GM12864 (cell line): ENCODE measurements around the gene AGTR2.
"Not testable (repeated sequence)": the region's sequence is repeated elsewhere in the genome, so short reads cannot be mapped to it uniquely, and the experiment has no call there.

Experiments
- DNase-seq: peaks from one replicate; pipeline ENCODE4 v3.0.0-alpha.2; 2011; ENCODE audit warnings: low read depth
- H3K4me3 ChIP-seq: 2 replicates; pipeline ENCODE4 v1.5.1; 2011; ENCODE audit warnings: mild to moderate bottlenecking, low read depth, low read length, control low read depth
- CTCF ChIP-seq: IDR thresholded peaks from 2 replicates; pipeline ENCODE4 v1.5.1; 2011; ENCODE audit warnings: low read depth, mild to moderate bottlenecking, moderate library complexity, low read length, control low read depth, inconsistent platforms; ENCODE audit errors: missing control alignments

AGTR2 gene

GRCh38 chrX:116170511-116170910, at the start of gene AGTR2:
Gene AGTR2, plus strand, starts transcription at chrX:116170744. Its CDS starts 1,537 bp downstream, at chrX:116172281.
- no peak within 1 kb of the TSS for H3K4me3 ChIP-seq
- no peak for DNase-seq
- TF ChIP-seq CTCF: no peak

GRCh38 chrX:116135277-116135676, 35.3 kb upstream of the AGTR2 start:
- no peak overlapping the region for H3K4me3 ChIP-seq
- no peak for DNase-seq
- TF ChIP-seq CTCF: no peak

GRCh38 chrX:116141270-116141669, 29.3 kb upstream of the AGTR2 start:
- H3K4me3 ChIP-seq, DNase-seq: not testable (repeated sequence)

- no peak for TF ChIP-seq CTCF
- no peak overlapping the region for H3K4me3 ChIP-seq
- DNase-seq: no peak
These were observed 27.6 kb upstream of the AGTR2 start for GRCh38 chrX:116142976-116143375.

- TF ChIP-seq CTCF: no peak
- H3K4me3 ChIP-seq: no peak overlapping the region
- DNase-seq: no peak
These were observed 2.4 kb downstream of the AGTR2 start for GRCh38 chrX:116172976-116173375.

- TF ChIP-seq CTCF: no peak
- no peak overlapping the region for H3K4me3 ChIP-seq
- no peak for DNase-seq
These were observed 10.8 kb downstream of the AGTR2 start for GRCh38 chrX:116181300-116181699.

- no peak overlapping the region for H3K4me3 ChIP-seq
- no peak for TF ChIP-seq CTCF
These were observed 14.6 kb downstream of the AGTR2 start for GRCh38 chrX:116185163-116185562.

GRCh38 chrX:116194649-116195048, 24.1 kb downstream of the AGTR2 start:
- no peak for TF ChIP-seq CTCF
- DNase-seq: no peak
- H3K4me3 ChIP-seq: no peak overlapping the region

More at GRCh38 chrX:116185163-116185562, 14.6 kb downstream of the AGTR2 start:
- DNase-seq: no peak
